Activated T-helper 1 cell treated with anti-CD3 and anti-CD28 coated beads, Interleukin-12 subunit alpha, Interleukin-12 subunit beta, Interleukin-2, Interleukin-4 antibody, amounts not matched to agents 30 ng/mL and 10 ng/mL and 1 ng/mL, durations not matched to agents 14 hours and 24 hours and 36 hours (primary cell): ENCODE measurements around the gene SORD. TPM values are rescaled to one million over a fixed set of nuclear protein-coding genes. Genes with fewer than 3 reads are reported as not detected.

Experiments
- DNase-seq: peaks from one replicate; pipeline ENCODE4 v3.0.0; 2021; ENCODE audit warnings: low spot score
- H3K27ac Mint-ChIP-seq: one replicate; pipeline ENCODE4 v1.8.0; 2021; ENCODE audit warnings: mild to moderate bottlenecking, mixed read lengths
- H3K27me3 Mint-ChIP-seq: one replicate; pipeline ENCODE4 v1.8.0; 2022; ENCODE audit warnings: mild to moderate bottlenecking, moderate library complexity, mixed read lengths; ENCODE audit not compliant: insufficient read depth
- H3K36me3 Mint-ChIP-seq: one replicate; pipeline ENCODE4 v1.8.0; 2021; ENCODE audit warnings: low read depth, mixed read lengths
- H3K4me1 Mint-ChIP-seq: one replicate; pipeline ENCODE4 v1.8.0; 2021; ENCODE audit warnings: low read depth, mixed read lengths
- H3K4me3 Mint-ChIP-seq: one replicate; pipeline ENCODE4 v1.8.0; 2021; ENCODE audit warnings: mild to moderate bottlenecking, moderate library complexity, mixed read lengths
- H3K9me3 Mint-ChIP-seq: one replicate; pipeline ENCODE4 v1.8.0; 2021; ENCODE audit warnings: mixed read lengths
- intact Hi-C: fragments of 100-400 bp; cut with micrococcal nuclease; formaldehyde crosslinking; loops from one replicate; pipeline ENCODE4 v1.15.1; 2024
- total RNA-seq: library from RNA; stranded (reverse); gene quantifications from 2 replicates; pipeline ENCODE4 v1.2.3, GENCODE V29; 2022

Gene SORD
- total RNA-seq, 1 donor from 2014 or later: 19.9 TPM

- no peak overlapping the region for H3K4me3 Mint-ChIP-seq
- H3K27me3 Mint-ChIP-seq: peaks cover 10% of the 10 kb centered on the region
- intact Hi-C loops: no loop called here
- no peaks in the 10 kb centered on the region for H3K4me1 Mint-ChIP-seq
- H3K36me3 Mint-ChIP-seq: no peaks in the 10 kb centered on the region
- no peak overlapping the region for H3K27ac Mint-ChIP-seq
- no peak for DNase-seq
- H3K9me3 Mint-ChIP-seq: no peaks in the 10 kb centered on the region
Observed at GRCh38 chr15:45083223-45083622, 60.2 kb downstream of the SORD start.

- Mint-ChIP-seq H3K4me3 (no peak overlapping the region), H3K27ac (no peak overlapping the region), H3K27me3 (peaks cover 13% of the 10 kb centered on the region), H3K4me1 (no peaks in the 10 kb centered on the region), H3K9me3 (no peaks in the 10 kb centered on the region), H3K36me3 (no peaks in the 10 kb centered on the region)
- DNase-seq: no peak
- intact Hi-C loops: no loop called here
Observed at GRCh38 chr15:45084163-45084562, 61.2 kb downstream of the SORD start.

- Mint-ChIP-seq H3K9me3 (no peaks in the 10 kb centered on the region), H3K27me3 (peaks cover 34% of the 10 kb centered on the region), H3K4me3 (no peak overlapping the region), H3K27ac (no peak overlapping the region), H3K36me3 (no peaks in the 10 kb centered on the region), H3K4me1 (no peaks in the 10 kb centered on the region)
- intact Hi-C loops: no loop called here
- DNase-seq: no peak
Observed at GRCh38 chr15:45087513-45087912, 64.5 kb downstream of the SORD start.

- Mint-ChIP-seq H3K27ac (no peak overlapping the region), H3K4me3 (no peak overlapping the region), H3K4me1 (no peaks in the 10 kb centered on the region), H3K27me3 (peaks cover 36% of the 10 kb centered on the region), H3K9me3 (no peaks in the 10 kb centered on the region), H3K36me3 (no peaks in the 10 kb centered on the region)
- intact Hi-C loops: no loop called here
- no peak for DNase-seq
Observed at GRCh38 chr15:45088801-45089711, 66.1 kb downstream of the SORD start.

GRCh38 chr15:45089712-45090373 lies 66.8 kb downstream of the SORD start:
- no peak for DNase-seq
- H3K4me1 Mint-ChIP-seq: no peaks in the 10 kb centered on the region
- H3K9me3 Mint-ChIP-seq: no peaks in the 10 kb centered on the region
- intact Hi-C loops: no loop called here
- H3K36me3 Mint-ChIP-seq: no peaks in the 10 kb centered on the region
- no peak overlapping the region for H3K27ac Mint-ChIP-seq
- H3K4me3 Mint-ChIP-seq: no peak overlapping the region
- H3K27me3 Mint-ChIP-seq: peaks cover 34% of the 10 kb centered on the region

- DNase-seq: no peak
- Mint-ChIP-seq H3K27ac (no peak overlapping the region), H3K9me3 (no peaks in the 10 kb centered on the region), H3K27me3 (peaks cover 29% of the 10 kb centered on the region), H3K4me1 (no peaks in the 10 kb centered on the region), H3K36me3 (no peaks in the 10 kb centered on the region), H3K4me3 (no peak overlapping the region)
- intact Hi-C loops: no loop called here
Observed at GRCh38 chr15:45091161-45091560, 68.2 kb downstream of the SORD start.

- intact Hi-C loops: no loop called here
- no peak overlapping the region for H3K27ac Mint-ChIP-seq
- H3K9me3 Mint-ChIP-seq: no peaks in the 10 kb centered on the region
- peaks cover 29% of the 10 kb centered on the region for H3K27me3 Mint-ChIP-seq
- no peak overlapping the region for H3K4me3 Mint-ChIP-seq
- H3K4me1 Mint-ChIP-seq: no peaks in the 10 kb centered on the region
- no peak for DNase-seq
- no peaks in the 10 kb centered on the region for H3K36me3 Mint-ChIP-seq
Observed at GRCh38 chr15:45091576-45091975, 68.6 kb downstream of the SORD start.

GRCh38 chr15:45093013-45093412 lies 70.0 kb downstream of the SORD start:
- Mint-ChIP-seq H3K27ac (no peak overlapping the region), H3K4me1 (no peaks in the 10 kb centered on the region), H3K9me3 (no peaks in the 10 kb centered on the region), H3K27me3 (peaks cover 29% of the 10 kb centered on the region), H3K36me3 (no peaks in the 10 kb centered on the region), H3K4me3 (no peak overlapping the region)
- intact Hi-C loops: no loop called here
- no peak for DNase-seq

GRCh38 chr15:45093622-45094357 lies 70.8 kb downstream of the SORD start:
- Mint-ChIP-seq H3K27me3 (peaks cover 29% of the 10 kb centered on the region), H3K4me1 (no peaks in the 10 kb centered on the region), H3K36me3 (no peaks in the 10 kb centered on the region), H3K4me3 (no peak overlapping the region), H3K27ac (no peak overlapping the region), H3K9me3 (no peaks in the 10 kb centered on the region)
- intact Hi-C loops: no loop called here
- DNase-seq: no peak

- Mint-ChIP-seq H3K27ac (no peak overlapping the region), H3K27me3 (peaks cover 26% of the 10 kb centered on the region), H3K36me3 (no peaks in the 10 kb centered on the region), H3K4me1 (no peaks in the 10 kb centered on the region), H3K4me3 (no peak overlapping the region), H3K9me3 (no peaks in the 10 kb centered on the region)
- intact Hi-C loops: no loop called here
- DNase-seq: no peak
Observed at GRCh38 chr15:45094358-45094730, 71.3 kb downstream of the SORD start.

GRCh38 chr15:45095661-45096060 lies 72.7 kb downstream of the SORD start:
- Mint-ChIP-seq H3K9me3 (no peaks in the 10 kb centered on the region), H3K36me3 (no peaks in the 10 kb centered on the region), H3K27ac (no peak overlapping the region), H3K27me3 (peaks cover 18% of the 10 kb centered on the region), H3K4me3 (no peak overlapping the region), H3K4me1 (no peaks in the 10 kb centered on the region)
- DNase-seq: no peak
- intact Hi-C loops: no loop called here

- Mint-ChIP-seq H3K9me3 (no peaks in the 10 kb centered on the region), H3K4me1 (no peaks in the 10 kb centered on the region), H3K36me3 (no peaks in the 10 kb centered on the region), H3K27ac (no peak overlapping the region), H3K27me3 (peaks cover 11% of the 10 kb centered on the region), H3K4me3 (no peak overlapping the region)
- no peak for DNase-seq
- intact Hi-C loops: no loop called here
Observed at GRCh38 chr15:45097466-45097865, 74.5 kb downstream of the SORD start.
